HepG2 (cell line): Measurements from ENCODE around the gene GPBAR1. TPM values are rescaled to one million over a fixed set of nuclear protein-coding genes. Genes with fewer than 3 reads are reported as not detected.

Experiments
- BHLHE40 ChIP-seq: IDR thresholded peaks from 2 replicates; pipeline ENCODE4 v1.6.1; 2011; ENCODE audit warnings: low read length, improper control_type of control experiment
- HDAC1 ChIP-seq: sonication (generic); formaldehyde crosslinking; IDR thresholded peaks from 2 replicates; pipeline ENCODE4 v1.5.1; 2020; ENCODE audit warnings: mild to moderate bottlenecking, missing genetic modification reagents
- MTA1 ChIP-seq: sonication (generic); formaldehyde crosslinking; IDR thresholded peaks from 2 replicates; pipeline ENCODE4 v1.4.0; 2020; ENCODE audit warnings: missing genetic modification reagents, mild to moderate bottlenecking, borderline replicate concordance
- ZNF10 ChIP-seq: sonication (generic); formaldehyde crosslinking; IDR thresholded peaks from 2 replicates; pipeline ENCODE4 v1.4.0; 2020; ENCODE audit warnings: mild to moderate bottlenecking, low read depth, missing genetic modification reagents, borderline replicate concordance
- ZNF160 ChIP-seq: sonication (generic); formaldehyde crosslinking; IDR thresholded peaks from 2 replicates; pipeline ENCODE4 v1.8.0; 2022; ENCODE audit warnings: mild to moderate bottlenecking, inconsistent platforms, missing genetic modification reagents
- ZNF564 ChIP-seq: sonication (generic); formaldehyde crosslinking; IDR thresholded peaks from 2 replicates; pipeline ENCODE4 v1.8.1; 2023; ENCODE audit warnings: mild to moderate bottlenecking, missing genetic modification reagents
- ZNF614 ChIP-seq: IDR thresholded peaks from 2 replicates; pipeline ENCODE4 v1.6.1; 2018; ENCODE audit warnings: missing biosample characterization, missing genetic modification reagents, inconsistent platforms, borderline replicate concordance
- polyA plus RNA-seq, 8 experiments: library from polyadenylated mRNA; depleted of rRNA in 3 of 8; stranded (reverse) in 7 of 8; unstranded in 1 of 8; fragments of >200 nt; fragmentation: Illumina TruSeq in 4 of 8; extraction: Trizol in 4 of 8; gene quantifications; 2 replicates each; pipeline versions ENCODE4 v1.2.1 to v1.2.3, GENCODE V29; 2011 to 2016; ENCODE audit warnings: low read depth in 4 of 8, missing spikeins in 1 of 8, mixed read lengths in 1 of 8; ENCODE audit not compliant: insufficient read depth in 1 of 8
- total RNA-seq, 5 experiments: library from RNA; depleted of rRNA; stranded (reverse); fragments of >200 nt; fragmentation: Illumina TruSeq; extraction: Trizol; gene quantifications; 2 replicates each; pipeline ENCODE4 v1.2.3, GENCODE V29; 2016; ENCODE audit warnings: low read depth in 1 of 5
- TF ChIP-seq, protein P1 (sequence below): sonication (generic); formaldehyde crosslinking; IDR thresholded peaks from 2 replicates; pipeline ENCODE4 v1.4.0; 2020; ENCODE audit warnings: mild to moderate bottlenecking, missing genetic modification reagents
- TF ChIP-seq, protein P2 (sequence below): sonication (generic); formaldehyde crosslinking; IDR thresholded peaks from 2 replicates; pipeline ENCODE4 v1.8.1; 2023; ENCODE audit warnings: mild to moderate bottlenecking, inconsistent platforms, moderate library complexity, missing genetic modification reagents, borderline replicate concordance
- TF ChIP-seq, protein P3 (sequence below): sonication (generic); formaldehyde crosslinking; IDR thresholded peaks from 2 replicates; pipeline ENCODE4 v1.8.1; 2022; ENCODE audit warnings: low read depth, mild to moderate bottlenecking, missing genetic modification reagents
- TF ChIP-seq, protein P4 (sequence below): sonication (generic); formaldehyde crosslinking; IDR thresholded peaks from 2 replicates; pipeline ENCODE4 v1.4.0; 2020; ENCODE audit warnings: missing genetic modification reagents
- TF ChIP-seq, protein P5 (sequence below): sonication (generic); formaldehyde crosslinking; IDR thresholded peaks from 2 replicates; pipeline ENCODE4 v1.9.0; 2021; ENCODE audit warnings: missing genetic modification reagents, mild to moderate bottlenecking, borderline replicate concordance

Gene GPBAR1
- total and polyA plus RNA-seq, 2 of the 13 experiments (the other 11 are each of a cell fraction or from before 2014, with no cell fraction given): 0.05 to 0.09 TPM

DNA sequence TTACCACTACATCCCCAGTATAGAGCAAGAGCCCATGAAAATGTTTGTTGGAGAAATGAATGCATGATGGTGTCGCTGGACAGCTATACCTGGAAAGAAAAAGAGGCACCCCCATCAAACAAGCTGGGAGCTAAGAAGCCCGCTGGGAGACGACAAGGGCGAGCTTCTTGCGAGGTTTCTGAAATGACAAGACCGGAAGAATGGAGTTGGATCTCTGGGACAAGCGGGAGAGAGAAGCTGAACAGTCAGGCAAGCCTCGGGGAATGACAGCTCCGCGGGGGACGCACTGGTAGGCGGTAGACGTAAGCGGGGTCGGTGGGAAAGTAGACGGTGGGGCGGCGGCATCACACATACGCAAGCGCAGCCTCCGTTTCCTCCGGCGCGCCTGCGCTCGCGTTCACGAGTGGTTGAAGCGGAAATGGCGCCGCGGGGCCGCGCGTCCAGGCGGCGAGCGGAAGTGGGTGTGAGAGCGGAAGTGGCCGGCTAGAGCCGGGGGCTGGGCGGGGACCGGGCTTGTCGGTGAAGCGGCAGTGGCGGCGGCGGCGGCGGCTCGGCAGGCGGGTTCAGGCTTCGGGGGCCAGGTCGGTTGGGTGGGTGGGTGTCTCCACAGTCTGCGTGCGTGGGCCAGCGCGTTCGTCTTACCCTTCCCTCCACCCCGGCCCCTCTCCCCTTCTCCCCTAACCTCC lies 44.0 kb upstream of the GPBAR1 start, which contains the start of gene ARPC2 (continued):
- TF ChIP-seq, protein P1, sequence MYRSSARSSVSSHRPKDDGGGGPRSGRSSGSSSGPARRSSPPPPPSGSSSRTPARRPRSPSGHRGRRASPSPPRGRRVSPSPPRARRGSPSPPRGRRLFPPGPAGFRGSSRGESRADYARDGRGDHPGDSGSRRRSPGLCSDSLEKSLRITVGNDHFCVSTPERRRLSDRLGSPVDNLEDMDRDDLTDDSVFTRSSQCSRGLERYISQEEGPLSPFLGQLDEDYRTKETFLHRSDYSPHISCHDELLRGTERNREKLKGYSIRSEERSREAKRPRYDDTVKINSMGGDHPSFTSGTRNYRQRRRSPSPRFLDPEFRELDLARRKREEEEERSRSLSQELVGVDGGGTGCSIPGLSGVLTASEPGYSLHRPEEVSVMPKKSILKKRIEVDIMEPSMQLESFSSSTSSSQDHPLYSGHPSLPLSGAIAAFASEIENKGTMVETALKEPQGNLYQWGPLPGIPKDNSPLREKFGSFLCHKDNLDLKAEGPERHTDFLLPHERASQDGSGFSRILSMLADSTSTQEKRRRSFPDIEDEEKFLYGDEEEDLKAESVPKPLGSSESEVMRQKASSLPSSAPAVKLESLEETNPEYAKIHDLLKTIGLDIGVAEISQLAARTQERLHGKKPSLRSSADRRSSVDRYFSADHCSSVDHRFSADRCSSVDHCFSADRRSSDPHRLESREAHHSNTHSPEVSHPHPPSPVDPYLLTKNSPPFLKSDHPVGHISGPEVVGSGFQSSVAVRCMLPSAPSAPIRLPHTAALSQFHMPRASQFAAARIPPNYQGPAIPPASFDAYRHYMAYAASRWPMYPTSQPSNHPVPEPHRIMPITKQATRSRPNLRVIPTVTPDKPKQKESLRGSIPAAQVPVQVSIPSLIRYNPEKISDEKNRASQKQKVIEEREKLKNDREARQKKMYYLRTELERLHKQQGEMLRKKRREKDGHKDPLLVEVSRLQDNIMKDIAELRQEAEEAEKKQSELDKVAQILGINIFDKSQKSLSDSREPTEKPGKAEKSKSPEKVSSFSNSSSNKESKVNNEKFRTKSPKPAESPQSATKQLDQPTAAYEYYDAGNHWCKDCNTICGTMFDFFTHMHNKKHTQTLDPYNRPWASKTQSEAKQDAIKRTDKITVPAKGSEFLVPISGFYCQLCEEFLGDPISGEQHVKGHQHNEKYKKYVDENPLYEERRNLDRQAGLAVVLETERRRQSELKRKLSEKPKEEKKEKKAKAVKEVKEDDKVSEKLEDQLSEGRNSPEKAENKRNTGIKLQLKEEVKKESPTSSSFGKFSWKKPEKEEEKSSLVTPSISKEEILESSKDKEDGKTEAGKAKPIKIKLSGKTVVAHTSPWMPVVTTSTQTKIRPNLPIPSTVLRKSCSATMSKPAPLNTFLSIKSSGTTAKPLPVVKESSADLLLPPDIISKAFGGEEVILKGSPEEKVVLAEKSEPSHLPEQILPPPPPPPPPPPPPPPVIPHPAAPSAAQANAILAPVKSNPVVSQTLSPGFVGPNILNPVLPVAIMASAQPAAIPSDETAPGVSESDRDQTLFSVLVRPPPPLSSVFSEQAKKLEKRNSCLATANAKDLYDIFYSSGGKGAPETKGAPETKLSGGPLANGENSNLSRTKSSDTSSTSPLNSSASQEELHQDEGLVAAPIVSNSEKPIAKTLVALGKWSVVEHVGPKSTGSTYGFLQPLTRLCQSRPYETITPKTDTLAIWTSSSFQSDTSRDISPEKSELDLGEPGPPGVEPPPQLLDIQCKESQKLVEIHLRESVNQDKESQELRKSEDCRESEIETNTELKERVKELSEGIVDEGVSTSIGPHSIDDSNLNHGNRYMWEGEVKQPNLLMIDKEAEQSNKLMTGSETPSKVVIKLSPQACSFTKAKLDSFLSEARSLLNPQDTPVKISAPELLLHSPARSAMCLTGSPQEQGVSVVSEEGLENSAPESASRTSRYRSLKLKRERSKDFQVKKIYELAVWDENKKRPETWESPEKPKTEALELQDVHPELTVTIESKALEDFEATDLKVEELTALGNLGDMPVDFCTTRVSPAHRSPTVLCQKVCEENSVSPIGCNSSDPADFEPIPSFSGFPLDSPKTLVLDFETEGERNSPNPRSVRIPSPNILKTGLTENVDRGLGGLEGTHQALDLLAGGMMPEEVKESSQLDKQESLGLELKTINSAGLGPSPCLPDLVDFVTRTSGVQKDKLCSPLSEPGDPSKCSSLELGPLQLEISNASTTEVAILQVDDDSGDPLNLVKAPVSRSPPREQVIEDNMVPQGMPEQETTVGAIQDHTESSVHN (CRISPR knock-in tag): peak; percentile 41; the same call in 1 of the 2 replicates
- TF ChIP-seq, protein P2, sequence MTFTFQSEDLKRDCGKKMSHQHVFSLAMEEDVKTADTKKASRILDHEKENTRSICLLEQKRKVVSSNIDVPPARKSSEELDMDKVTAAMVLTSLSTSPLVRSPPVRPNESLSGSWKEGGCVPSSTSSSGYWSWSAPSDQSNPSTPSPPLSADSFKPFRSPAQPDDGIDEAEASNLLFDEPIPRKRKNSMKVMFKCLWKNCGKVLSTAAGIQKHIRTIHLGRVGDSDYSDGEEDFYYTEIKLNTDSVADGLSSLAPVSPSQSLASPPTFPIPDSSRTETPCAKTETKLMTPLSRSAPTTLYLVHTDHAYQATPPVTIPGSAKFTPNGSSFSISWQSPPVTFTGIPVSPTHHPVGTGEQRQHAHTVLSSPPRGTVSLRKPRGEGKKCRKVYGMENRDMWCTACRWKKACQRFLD (CRISPR knock-in tag): peak; percentile 97
- no peak; the same call in 1 of the 2 replicates for TF ChIP-seq ZNF160 (CRISPR knock-in tag)
- TF ChIP-seq, protein P3, sequence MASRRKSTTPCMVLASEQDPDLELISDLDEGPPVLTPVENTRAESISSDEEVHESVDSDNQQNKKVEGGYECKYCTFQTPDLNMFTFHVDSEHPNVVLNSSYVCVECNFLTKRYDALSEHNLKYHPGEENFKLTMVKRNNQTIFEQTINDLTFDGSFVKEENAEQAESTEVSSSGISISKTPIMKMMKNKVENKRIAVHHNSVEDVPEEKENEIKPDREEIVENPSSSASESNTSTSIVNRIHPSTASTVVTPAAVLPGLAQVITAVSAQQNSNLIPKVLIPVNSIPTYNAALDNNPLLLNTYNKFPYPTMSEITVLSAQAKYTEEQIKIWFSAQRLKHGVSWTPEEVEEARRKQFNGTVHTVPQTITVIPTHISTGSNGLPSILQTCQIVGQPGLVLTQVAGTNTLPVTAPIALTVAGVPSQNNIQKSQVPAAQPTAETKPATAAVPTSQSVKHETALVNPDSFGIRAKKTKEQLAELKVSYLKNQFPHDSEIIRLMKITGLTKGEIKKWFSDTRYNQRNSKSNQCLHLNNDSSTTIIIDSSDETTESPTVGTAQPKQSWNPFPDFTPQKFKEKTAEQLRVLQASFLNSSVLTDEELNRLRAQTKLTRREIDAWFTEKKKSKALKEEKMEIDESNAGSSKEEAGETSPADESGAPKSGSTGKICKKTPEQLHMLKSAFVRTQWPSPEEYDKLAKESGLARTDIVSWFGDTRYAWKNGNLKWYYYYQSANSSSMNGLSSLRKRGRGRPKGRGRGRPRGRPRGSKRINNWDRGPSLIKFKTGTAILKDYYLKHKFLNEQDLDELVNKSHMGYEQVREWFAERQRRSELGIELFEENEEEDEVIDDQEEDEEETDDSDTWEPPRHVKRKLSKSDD (CRISPR knock-in tag): no peak
- TF ChIP-seq ZNF614 (CRISPR knock-in tag): peak; percentile 50
- TF ChIP-seq ZNF564 (CRISPR knock-in tag): no peak
- TF ChIP-seq, protein P4, sequence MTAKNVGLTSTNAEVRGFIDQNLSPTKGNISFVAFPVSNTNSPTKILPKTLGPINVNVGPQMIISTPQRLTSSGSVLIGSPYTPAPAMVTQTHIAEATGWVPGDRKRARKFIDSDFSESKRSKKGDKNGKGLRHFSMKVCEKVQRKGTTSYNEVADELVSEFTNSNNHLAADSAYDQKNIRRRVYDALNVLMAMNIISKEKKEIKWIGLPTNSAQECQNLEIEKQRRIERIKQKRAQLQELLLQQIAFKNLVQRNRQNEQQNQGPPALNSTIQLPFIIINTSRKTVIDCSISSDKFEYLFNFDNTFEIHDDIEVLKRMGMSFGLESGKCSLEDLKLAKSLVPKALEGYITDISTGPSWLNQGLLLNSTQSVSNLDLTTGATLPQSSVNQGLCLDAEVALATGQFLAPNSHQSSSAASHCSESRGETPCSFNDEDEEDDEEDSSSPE: peak; percentile 45; the same call in 1 of the 2 replicates
- TF ChIP-seq, protein P5, sequence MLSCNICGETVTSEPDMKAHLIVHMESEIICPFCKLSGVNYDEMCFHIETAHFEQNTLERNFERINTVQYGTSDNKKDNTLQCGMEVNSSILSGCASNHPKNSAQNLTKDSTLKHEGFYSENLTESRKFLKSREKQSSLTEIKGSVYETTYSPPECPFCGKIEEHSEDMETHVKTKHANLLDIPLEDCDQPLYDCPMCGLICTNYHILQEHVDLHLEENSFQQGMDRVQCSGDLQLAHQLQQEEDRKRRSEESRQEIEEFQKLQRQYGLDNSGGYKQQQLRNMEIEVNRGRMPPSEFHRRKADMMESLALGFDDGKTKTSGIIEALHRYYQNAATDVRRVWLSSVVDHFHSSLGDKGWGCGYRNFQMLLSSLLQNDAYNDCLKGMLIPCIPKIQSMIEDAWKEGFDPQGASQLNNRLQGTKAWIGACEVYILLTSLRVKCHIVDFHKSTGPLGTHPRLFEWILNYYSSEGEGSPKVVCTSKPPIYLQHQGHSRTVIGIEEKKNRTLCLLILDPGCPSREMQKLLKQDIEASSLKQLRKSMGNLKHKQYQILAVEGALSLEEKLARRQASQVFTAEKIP: no peak
- TF ChIP-seq HDAC1 (CRISPR knock-in tag): peak; percentile 75; the same call in 1 of the 2 replicates
- TF ChIP-seq ZNF10: no peak
- TF ChIP-seq MTA1 (CRISPR knock-in tag): peak; percentile 89
- peak; percentile 22; the same call in 1 of the 2 replicates for TF ChIP-seq BHLHE40
